ENCODE results near the gene TEN1.

The TEN1 gene

DNA sequence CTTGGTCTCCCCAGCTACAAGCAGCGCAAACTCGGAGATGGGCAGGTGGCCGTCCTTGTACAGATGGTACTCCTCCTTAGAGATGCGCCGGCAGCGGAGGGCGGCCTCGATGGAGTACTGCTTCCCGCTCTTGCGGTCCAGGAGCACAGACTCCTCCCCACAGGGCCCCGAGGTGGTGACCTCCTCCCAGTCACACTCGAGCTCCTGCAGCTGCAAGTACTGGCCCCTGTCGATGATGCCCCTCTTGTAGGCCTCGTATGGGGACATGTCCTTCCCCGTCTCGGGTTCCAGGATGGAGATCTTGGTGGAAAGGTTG lies 28.8 kb downstream of the TEN1 start:
- DNase-seq = no peak

DNA sequence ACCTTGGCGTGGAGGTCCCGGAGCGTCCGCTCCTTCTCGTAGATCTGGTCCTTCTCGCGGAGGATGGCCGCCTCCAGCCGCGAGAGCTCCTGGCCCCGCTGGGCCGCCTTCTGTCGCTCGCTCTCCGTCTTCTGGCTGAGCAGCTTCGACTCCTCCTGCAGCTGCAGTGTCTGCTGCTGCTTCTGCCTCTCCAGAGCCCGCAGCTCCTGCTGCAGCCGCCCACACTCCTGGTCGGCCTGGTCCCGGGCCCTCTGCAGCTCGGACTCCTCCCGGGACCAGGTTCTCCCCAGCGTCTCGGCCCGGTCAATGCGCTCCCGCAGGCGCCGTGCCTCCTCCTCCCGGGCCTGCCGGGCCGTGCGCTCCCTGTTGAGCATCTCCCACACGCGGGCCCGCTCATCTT lies 29.2 kb downstream of the TEN1 start:
- no peak for DNase-seq

DNA sequence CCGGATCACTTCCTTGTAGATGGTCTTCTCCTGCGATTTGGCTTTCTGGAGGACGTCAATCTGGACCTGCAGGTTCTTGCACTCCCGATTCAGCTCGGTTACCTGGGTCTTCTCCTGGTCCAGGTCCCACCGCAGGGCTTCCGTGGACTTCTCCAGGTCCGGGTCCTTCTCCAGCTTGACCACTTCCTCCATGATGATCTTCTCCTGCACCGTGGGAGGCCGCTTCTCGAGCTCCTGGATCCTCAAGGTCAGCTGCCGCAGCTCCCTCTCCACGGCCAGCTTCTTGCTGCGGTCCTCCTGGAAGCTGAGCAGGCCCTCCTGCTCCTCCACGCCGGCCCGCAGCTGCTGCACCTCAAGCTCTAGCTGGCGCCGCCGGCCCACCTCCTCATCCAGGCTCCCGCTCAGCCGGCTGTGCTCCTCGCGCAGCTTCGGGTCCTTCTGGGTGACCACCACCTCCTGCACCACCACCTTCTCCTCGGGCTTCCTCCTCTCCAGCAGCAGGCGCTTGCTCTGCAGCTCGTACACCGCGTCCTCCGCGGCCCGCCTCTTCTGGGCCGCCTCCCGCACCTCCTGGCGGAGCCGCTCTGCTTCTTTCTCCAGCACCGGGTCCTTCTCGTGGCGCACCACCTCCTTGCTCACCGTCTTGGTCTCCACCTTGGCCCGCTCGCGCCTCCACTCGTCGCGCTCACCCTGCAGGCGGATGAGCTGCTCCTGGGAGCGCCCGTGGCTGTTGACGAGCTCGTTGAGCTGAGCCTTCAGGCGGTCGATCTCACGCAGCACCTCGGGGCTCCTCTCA lies 29.8 kb downstream of the TEN1 start:
- DNase-seq = no peak

DNA sequence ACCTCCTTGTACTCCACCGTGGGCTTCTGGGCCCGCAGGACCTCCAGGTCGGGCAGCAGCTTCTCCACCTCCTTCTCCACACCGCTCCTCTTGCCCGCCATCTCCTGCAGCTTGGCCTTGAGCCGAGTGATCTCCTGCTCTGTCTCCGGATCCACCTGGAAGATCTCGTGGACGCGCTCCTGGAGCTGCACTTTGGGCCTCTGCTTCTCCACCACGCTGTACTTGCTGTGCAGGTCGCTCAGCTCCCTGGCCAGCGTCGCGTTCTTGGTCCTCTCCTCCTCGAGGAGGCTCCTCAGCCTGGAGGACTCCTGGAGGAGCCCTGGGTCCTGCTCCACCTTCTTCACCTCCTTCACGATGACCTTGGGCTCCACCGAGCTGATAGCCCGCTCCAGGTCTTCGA lies 30.4 kb downstream of the TEN1 start:
- DNase-seq = no peak

DNA sequence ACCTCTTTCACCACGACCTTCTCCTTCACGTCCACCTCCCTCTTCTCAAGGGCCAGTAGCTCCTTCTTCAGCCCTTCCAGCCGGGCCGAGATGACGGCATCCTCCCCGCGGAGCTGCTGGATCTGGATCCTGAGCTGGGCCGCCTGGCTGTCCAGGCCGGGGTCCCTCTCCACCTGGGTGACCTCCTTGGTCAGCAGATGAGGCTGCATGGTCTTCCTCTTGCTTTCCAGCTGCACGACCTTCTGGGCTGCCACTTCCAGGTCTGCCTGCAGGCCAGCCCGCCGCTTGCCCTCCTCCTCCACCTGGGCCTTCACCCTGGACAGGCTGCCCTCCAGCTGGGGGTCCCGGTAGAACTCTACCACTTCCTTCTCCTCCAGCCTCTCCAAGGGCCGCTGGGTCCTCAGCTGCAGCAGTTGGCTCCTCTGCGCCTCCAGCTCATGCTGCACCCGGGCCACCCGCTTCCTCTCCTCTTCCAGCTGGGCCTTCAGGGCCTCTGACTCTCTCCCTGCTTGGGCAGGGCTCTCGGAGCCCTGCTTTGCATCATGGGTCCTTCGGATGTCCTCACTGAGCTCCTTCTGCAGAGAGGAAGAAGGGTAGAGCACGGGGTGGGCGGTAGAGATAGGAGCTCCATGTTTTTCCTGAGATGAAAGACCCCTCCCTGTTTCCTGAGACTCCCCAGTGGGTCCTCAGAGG lies 31.1 kb downstream of the TEN1 start:
- DNase-seq = no peak

DNA sequence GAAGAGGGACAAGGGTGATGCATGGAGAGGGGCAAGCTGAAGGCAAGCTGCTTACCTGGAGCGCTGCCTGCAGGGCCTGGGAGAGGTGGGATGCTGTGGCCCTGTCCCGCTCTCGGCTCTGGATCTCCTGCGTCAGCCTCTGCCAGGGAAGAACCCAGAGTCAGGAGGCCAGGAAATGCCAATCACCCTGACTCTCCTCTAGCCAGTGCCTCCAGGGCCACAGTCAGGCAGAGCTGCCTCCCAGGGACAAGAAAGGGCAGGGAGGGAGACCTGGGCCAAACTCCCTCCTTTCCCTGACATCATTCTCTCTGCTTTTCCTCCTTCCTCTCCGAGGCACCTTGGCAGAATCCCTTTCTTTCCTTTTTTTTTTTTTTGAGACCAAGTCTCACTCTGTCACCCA lies 32.9 kb downstream of the TEN1 start:
- no peak for DNase-seq

DNA sequence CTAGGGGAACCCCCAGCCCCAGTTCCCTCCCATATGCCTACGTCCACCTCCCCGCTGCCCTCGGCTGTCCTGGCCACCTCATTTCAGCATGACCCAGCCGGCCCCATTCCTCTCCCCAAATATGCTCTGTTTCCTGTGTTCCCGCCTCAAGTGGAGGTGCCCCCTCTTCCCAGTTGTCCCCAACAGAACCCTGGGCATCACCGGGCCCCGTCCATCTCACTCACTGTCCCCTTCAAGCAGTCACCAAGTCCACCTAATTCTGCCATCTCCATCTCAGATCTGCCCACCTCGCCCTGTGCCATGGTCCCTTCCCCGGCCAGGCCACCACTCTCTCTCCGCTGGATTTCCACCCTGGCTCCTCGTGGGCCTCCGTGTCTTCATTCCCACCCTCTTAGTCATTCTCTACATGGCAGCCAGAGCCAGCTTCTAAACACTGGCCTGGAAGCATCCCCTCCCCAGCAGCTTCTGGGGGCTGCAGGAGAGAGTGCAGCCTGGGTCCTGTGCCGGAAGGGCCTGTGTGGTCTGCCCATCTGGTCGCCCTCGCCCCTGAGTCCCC lies 34.4 kb downstream of the TEN1 start:
- DNase-seq = no peak

DNA sequence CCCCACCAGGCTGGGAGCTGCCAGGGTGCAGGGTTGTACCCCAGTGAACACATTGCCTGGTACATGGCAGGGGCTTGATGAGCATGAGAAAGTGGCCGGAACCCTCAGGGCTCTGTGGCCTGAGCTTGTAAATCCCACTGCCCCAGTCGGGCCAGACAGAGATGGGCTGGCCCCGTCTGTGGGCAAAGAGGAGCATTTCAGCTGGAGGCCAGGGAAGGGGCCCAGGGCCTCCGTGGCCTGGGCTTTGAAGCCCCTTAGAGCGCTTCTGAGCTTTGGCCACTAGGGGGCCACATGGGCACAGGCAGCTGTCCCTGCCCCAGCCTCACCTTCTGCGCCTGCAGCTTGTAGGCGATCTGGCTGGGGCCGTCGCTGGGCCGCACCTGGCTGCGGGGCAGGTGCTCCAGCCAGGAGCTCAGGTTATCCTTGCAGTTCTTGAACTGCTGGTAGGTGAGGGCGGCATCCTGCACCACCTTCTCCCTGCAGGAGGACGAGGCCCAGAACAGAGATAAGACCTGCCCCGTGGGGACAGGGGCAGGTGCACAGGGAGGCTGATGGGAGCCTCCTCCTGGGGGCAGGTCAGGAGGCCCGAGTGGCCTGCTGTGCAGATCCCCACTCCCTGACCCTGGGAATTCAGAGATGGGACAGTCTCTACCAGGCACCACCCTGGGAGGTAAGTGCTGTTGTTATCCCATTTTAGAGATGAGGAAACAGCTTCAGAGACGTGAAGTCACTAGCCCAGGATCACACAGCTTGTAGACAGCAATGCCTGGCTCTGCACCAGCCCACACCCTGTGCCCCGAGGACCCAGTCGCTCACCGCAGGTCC lies 35.3 kb downstream of the TEN1 start:
- peak; percentile 42 for DNase-seq

DNA sequence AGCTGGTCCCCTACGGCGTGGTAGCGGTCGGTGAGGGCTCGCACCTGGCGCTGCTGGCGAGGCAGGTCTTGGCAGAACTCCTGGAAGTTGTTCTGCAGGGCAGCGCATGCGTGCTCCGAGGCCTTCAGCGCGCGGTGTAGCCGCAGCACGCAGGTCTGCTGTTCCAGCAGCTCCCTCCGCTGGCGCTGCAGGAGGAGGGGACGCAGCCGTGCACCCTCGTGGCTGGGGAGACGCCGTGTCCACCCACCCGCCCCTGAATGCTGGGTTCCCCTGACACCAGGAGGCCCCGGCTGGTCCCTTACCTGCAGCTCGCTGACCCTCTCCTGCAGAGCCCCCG lies 35.9 kb downstream of the TEN1 start:
- no peak for DNase-seq

DNA sequence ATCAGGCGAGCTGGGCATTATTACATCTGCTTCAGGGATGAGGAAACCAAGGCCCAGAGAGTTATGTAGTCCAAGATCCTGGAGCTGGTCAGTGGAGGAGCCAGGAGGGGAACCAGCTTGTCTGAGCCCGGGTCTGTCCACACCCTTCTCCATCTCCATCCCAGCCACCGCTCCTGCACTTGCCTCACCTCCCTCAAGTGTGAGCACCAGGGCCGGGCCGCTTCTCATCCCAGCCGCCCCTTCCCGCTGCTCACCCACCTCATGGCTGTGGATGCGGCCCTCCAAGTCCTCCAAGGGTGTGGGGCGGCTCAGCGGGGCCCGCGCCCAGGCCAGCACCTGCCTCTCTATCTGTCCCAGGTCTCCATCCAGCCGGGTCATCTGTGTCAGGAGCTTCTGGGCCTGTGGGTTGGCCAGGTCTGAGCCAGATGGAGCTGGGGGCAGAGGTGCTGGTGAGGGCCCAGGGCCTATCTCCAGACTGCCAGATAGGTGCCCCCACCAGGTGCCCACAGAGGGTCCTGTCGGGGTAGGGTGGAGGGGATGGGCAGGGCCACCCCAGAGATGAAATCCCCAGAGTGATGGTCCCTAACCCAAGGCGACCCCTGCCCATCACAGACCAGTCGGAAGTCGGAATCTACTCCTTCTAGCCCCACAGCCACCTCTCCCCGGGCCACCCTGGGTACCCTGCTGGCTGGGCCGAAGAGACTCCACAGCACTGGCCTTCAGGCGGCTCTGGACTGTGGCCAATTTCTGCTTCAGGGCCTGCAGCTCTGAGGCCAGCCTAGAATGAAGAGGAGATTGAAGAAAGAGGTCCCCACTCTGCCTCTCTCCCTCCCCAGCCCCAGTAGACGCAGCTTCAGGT lies 38.7 kb downstream of the TEN1 start:
- DNase-seq = no peak

DNA sequence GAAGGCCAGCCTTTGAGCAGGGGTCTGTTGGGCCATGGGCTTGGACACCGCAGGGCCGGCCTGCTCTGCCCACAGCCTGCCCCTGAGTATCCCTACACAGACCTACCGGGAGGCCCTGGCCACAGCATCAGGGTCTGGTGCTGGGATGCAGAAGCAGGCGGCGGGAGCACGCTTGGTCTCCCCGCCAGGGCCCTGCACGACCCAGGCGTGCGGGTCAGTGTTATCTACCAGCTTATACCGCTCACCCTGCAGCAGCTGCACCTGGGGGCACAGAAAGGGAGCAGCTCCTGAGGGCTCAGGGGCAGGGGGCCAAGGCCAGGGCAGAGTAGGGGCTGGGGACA lies 39.3 kb downstream of the TEN1 start:
- no peak for DNase-seq

DNA sequence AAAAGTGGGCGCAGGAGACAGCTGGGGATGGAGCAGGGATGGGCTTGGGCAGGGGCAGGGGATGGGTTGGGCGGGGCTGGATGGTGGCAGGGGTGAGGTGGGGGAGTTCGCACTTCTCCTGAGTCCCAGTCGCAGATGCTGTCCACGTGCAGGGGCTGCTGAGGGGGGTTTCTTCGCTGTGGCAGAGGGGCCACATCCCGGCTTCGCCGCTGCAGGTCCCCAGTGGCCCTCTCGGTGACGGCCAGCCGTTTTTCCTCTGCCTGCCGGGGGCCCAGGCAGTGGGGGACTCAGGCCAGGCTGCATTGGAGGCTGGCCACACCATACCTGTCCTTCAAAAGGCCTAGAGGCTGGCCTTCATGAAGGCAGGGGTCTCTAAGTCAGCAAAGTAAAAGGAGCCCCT lies 39.8 kb downstream of the TEN1 start:
- no peak for DNase-seq

DNA sequence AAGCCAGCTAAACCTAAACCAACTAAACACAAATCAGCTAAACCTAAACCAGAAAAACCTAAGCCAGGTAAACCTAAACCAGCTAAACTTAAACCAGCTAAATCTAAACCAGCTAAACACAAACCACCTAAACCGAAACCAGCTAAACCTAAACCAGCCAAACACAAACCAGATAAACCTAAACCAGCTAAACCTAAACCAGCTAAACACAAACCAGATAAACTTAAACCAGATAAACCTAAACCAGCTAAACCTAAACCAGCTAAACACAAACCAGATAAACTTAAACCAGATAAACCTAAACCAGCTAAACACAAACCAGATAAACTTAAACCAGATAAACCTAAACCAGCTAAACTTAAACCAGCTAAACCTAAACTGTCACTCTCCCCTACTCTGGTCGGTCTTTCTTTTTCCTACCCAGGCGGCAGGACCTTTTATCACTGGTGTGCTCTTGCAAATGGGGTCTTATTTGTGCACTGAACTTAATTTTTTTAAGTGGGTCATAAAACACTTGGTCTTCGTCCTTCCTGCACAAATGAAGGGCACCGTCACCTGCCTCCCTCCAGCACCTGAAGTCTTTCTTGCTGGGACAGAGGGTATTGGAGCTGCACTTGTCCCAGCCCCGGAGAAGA lies 40.9 kb downstream of the TEN1 start:
- no peak for DNase-seq

DNA sequence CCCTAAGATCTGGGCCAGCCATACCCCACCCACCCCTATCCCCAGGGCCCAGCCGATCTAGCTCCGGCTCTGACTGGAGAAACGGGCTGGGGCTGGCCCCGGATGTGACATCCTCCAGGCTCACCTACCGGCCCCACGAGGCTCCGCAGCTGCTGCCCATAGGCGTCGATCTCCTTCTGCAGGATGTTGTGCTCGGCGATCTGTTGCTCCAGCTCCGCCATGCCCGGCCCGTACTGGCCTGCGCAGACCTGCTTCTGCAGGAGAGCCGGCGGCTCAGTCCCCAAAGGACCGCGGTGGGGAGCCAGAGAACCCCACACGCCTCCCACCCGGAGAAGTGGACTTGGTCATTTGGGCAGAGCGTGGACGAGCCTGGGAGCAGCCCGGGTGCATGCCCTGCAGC lies 43.2 kb downstream of the TEN1 start:
- DNase-seq = no peak

DNA sequence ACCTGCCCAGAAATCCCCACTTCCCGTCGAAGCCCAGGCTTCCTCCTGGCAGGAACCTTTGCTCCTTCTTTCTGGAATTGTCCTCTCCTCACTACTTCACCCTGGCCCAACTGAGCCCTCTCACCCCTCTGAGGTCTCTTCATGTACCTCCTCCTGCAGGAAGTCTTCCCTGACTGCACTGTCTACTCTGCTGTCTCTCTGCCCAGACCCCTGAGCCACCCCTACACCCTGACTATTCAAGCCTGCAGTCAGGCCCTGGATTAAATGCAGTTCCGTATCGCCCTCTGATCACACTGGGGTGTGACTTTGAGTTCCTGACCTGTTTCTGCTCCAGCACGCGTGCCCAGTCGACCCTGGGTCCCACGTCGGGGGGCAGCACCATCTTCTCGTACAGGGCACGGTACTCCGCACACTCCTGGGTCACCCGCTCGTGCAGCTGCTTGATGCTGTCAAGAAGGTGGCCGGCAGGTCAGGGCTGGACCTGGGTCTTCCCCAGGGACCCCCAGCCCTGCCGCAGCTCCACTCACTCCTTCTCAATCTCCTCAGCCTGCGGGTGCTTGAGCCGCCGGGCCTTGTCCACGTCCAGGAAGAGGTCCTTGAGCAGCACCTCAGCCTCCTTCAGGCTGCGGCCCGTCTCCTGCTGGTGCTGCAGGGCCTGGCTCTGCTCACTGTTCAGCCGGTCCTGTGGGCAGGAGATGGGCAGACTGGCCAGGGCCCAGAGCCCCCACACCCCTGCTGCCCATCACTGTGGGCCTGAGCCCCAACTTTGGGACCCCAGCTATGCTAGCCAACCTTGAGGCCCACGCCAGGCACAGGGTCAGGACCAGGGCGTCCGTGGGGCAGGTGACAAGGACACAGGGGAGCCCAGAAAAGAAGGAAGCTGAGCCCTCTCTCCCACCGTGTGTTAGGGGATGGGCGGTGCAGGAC lies 44.2 kb downstream of the TEN1 start:
- DNase-seq = no peak

DNA sequence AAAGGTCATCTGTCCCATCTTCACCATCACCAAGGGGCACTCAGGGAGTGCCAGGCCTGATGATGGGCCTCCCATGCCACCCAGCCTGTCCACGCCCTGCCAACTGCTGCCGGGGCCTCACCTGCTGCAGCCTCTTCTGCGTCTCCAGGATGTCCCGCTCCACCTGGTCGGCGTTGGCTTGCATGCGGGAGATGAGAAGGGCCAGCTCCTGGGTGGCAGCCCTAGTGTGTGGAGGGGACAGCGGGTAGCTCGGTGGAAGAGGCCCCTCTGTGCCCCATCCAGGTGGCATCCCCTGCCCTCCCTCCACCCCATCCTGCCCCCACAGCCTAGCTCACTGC lies 44.8 kb downstream of the TEN1 start:
- DNase-seq = no peak

DNA sequence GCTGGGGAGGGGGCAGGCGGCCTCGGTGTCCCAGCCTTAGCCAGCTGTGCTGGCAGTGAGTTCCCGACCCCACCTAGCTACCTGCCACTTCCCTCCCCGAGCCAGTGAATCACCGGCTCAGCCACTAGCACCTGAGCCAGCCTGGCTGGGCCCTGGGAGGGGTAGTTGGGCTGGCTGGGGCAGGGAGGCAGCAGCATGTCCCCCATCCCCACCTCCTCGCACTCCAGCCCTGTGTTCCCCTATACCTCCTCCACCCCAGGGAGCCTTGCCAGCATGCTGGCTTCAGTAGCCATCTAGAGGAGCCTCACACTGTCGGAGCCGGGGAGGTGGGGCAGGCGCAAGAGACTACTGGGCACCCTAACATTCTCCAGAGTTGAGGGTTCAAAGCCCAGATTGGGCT lies 45.3 kb downstream of the TEN1 start:
- DNase-seq = no peak

DNA sequence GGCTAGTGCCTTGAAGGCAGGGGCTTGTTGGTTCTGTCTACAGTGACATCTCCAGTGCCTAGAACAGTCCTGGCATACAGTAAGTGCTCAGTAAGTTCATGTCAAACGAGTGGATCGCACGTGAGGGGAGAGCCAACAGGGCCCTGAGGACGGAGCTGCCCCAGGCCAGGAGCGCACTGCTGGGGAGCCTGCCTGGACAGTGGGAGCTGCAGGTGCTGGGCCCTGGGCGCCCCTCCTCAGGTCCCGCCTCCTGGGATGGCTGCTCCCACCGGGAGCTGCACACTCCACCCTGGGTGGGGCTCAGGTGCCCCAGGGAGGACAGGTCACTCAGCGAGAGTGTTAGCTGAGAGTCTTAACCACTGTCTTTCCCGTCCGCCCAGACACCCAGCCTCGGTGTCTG lies 46.3 kb downstream of the TEN1 start:
- DNase-seq = no peak

DNA sequence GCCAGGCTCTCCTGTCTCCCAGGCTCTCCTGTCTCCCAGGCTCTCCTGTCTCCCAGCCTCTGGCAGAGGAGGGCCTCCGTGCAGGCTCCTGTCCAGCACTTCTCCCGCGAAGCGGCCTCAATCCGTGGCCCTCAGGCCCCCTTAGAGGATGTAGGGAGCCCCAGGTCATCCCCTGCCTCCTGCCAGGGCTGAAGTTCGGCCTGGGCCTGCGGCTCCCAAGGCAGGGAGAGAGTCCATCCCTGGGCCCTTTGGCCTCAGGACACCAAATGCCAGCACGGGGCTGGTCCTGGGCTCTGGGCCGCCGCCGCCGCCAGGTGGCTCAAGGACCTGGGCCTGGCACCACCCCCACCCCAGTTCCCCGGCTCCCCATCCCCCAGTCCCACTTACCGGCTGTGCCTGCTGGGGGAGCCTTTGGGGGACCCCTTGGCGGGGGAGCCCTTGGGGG lies 47.7 kb downstream of the TEN1 start:
- DNase-seq = no peak

DNA sequence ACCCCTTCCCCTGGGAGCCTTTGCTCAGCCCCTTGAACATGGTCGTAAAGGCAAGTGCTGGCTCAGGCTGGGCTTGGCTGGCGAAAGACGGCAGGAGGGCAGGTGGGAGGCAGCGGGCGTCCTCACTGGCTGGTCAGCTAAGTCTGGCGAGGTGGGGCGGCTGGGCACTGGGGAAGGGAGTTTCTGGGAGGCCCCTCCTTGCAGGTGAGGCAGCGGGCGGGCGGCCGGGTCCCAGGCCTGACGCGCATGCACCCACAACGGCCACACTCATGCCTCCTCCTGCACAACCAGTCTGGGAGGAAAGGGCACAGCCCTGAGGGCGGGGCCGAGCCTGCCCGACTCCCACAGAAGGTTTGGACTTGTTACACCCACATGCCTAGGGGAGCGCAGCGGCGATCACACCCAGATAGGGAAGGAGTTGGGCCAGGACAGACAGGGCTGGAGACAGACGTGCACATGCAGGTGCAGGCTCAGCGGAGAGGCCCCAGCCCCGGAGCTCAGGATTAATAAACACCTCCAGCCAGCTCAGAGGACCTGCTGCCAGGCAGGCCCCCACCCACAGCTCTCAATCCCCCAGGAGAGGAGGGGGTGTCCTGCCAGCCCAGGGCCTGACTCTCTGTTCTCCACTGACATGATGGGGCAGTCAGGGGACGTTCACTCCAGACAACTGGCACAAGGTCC lies 48.3 kb downstream of the TEN1 start, which contains the start of gene EVPL:
Gene EVPL, minus strand, starts transcription at position 148 of the 681 bp plus-strand sequence. Its CDS starts 108 bp downstream, at position 40.
- no peak for DNase-seq

All from NCI-H1694 treated with DMSO at 0.1 percent for 48 hours (cell line).